ENCODE data around the gene TRA2A.
"Not testable (repeated sequence)": the region's sequence is repeated elsewhere in the genome, so short reads cannot be mapped to it uniquely, and the experiment has no call there.

TRA2A gene

GRCh38 chr7:23531794-23532489 lies at the start of gene TRA2A:
Gene TRA2A (minus strand): TSS chr7:23531981. CDS start chr7:23531824, 157 bp downstream.
- DNase-seq = peak; percentile 95

GRCh38 chr7:23570592-23571200 lies 38.9 kb upstream of the TRA2A start:
- DNase-seq = peak; percentile 67

- DNase-seq = no peak
Observed at GRCh38 chr7:23558303-23558702, 26.5 kb upstream of the TRA2A start.

GRCh38 chr7:23547662-23548061 lies 15.9 kb upstream of the TRA2A start:
- no peak for DNase-seq

GRCh38 chr7:23546897-23547572 lies 15.3 kb upstream of the TRA2A start:
- DNase-seq = peak; percentile 86

- DNase-seq = no peak
Observed at GRCh38 chr7:23545493-23545892, 13.7 kb upstream of the TRA2A start.

- no peak for DNase-seq
Observed at GRCh38 chr7:23544913-23545354, 13.2 kb upstream of the TRA2A start.

GRCh38 chr7:23542752-23543151 lies 11.0 kb upstream of the TRA2A start:
- DNase-seq = no peak

GRCh38 chr7:23539494-23539907 lies 7.7 kb upstream of the TRA2A start:
- DNase-seq = no peak

- DNase-seq = no peak
Observed at GRCh38 chr7:23538301-23538700, 6.5 kb upstream of the TRA2A start.

GRCh38 chr7:23533238-23533604 lies 1.4 kb upstream of the TRA2A start:
- no peak for DNase-seq

- DNase-seq = no peak
Observed at GRCh38 chr7:23532490-23533237, 883 bp upstream of the TRA2A start.

GRCh38 chr7:23531050-23531793 lies 559 bp downstream of the TRA2A start:
- DNase-seq = peak; percentile 67

- peak; percentile 22 for DNase-seq
Observed at GRCh38 chr7:23530405-23530804, 1.4 kb downstream of the TRA2A start.

GRCh38 chr7:23529262-23529859 lies 2.4 kb downstream of the TRA2A start:
- no peak for DNase-seq

GRCh38 chr7:23525611-23526010 lies 6.2 kb downstream of the TRA2A start:
- not testable (repeated sequence) for DNase-seq

GRCh38 chr7:23524473-23524872 lies 7.3 kb downstream of the TRA2A start:
- DNase-seq = no peak

- DNase-seq = no peak
Observed at GRCh38 chr7:23523486-23524075, 8.2 kb downstream of the TRA2A start.

- no peak for DNase-seq
Observed at GRCh38 chr7:23520582-23520981, 11.2 kb downstream of the TRA2A start.

- no peak for DNase-seq
Observed at GRCh38 chr7:23514755-23515154, 17.0 kb downstream of the TRA2A start.

- DNase-seq = not testable (repeated sequence)
Observed at GRCh38 chr7:23513746-23514145, 18.0 kb downstream of the TRA2A start.

- no peak for DNase-seq
Observed at GRCh38 chr7:23494009-23494408, 37.8 kb downstream of the TRA2A start.

Data from fibroblast of skin of right biceps (primary cell).